Kidney (tissue), 14 donors: ENCODE results near the gene NSMCE1. TPM values are rescaled to one million over a fixed set of nuclear protein-coding genes. Genes with fewer than 3 reads are reported as not detected.

Source experiments
- DNase-seq, 5 donors: peaks; one replicate each; pipeline ENCODE4 v3.0.0-alpha.2; 2013 to 2020
- FAIRE-seq: peaks from 2 replicates; lab custom pipeline; 2012; peaks lifted over from hg19 to GRCh38; lab: Jason Lieb, UNC
- H3K27ac ChIP-seq, 2 donors: one replicate each; pipeline ENCODE4 v1.7.0; 2013; ENCODE audit warnings: low read depth in 2 of 2, low read length in 2 of 2, inconsistent platforms in 1 of 2
- H3K27me3 ChIP-seq: one replicate; pipeline ENCODE4 v1.7.1; 2013; ENCODE audit warnings: low read length, inconsistent platforms; ENCODE audit not compliant: control insufficient read depth, insufficient read depth
- H3K36me3 ChIP-seq, 3 donors: one replicate each; pipeline versions ENCODE4 v1.7.0 to v1.7.1; 2013; ENCODE audit warnings: low read length in 3 of 3, control low read depth in 1 of 3, inconsistent platforms in 1 of 3; ENCODE audit not compliant: insufficient read depth in 3 of 3, control insufficient read depth in 2 of 3
- H3K4me1 ChIP-seq, 3 donors: one replicate each; pipeline versions ENCODE4 v1.7.0 to v1.7.1; 2013; ENCODE audit warnings: low read length in 3 of 3, inconsistent platforms in 1 of 3, low read depth in 1 of 3; ENCODE audit not compliant: control insufficient read depth in 2 of 3, insufficient read depth in 2 of 3
- H3K4me3 ChIP-seq, 3 donors: one replicate each; pipeline versions ENCODE4 v1.7.0 to v1.8.1; 2013; ENCODE audit warnings: low read length in 3 of 3, control low read depth in 1 of 3, inconsistent platforms in 1 of 3
- H3K9ac ChIP-seq, 3 donors: one replicate each; pipeline versions ENCODE4 v1.7.0 to v1.7.1; 2013; ENCODE audit warnings: low read length in 3 of 3, control low read depth in 1 of 3, inconsistent platforms in 1 of 3
- H3K9me3 ChIP-seq, 3 donors: one replicate each; pipeline versions ENCODE4 v1.7.0 to v1.7.1; 2013; ENCODE audit warnings: low read length in 3 of 3, control low read depth in 1 of 3, inconsistent platforms in 1 of 3; ENCODE audit not compliant: control insufficient read depth in 2 of 3, insufficient read depth in 1 of 3
- intact Hi-C: fragments of 100-400 bp; cut with DNase I; formaldehyde crosslinking; loops from one replicate; pipeline ENCODE4 v1.11.1; 2022
- polyA plus RNA-seq: library from polyadenylated mRNA; stranded (reverse); fragments of 350-450 nt; fragmentation: Illumina TruSeq; extraction: RNeasy Lipid Tissue Mini Kit (QIAGEN cat#74804); gene quantifications from one replicate; pipeline ENCODE4 v1.2.3, GENCODE V29; 2014; ENCODE audit warnings: low read depth, low replicate concordance; ENCODE audit not compliant: insufficient read depth
- total RNA-seq: library from RNA; stranded (reverse); fragmentation: NEBNext Ultra II Directional; extraction: Animal tissue kit (Norgen Biotek cat#: 25700); gene quantifications from one replicate; pipeline ENCODE4 v1.2.1, GENCODE V29; 2021
- TF ChIP-seq, protein P1 (sequence below): IDR thresholded peaks from 3 replicates; pipeline ENCODE4 v1.5.1; 2012; ENCODE audit warnings: mild to moderate bottlenecking, moderate library complexity, borderline replicate concordance; ENCODE audit not compliant: insufficient read depth; ENCODE audit errors: extremely low read depth
- donor health status: control.
- donor health status: control.
- donor health status: control.
- donor health status: control.
- donor health status: control.
- donor health status: DM: yes; HTN: yes; CAD: no.
- donor health status: Normal renal cell carcinoma (clear cell type).

Gene NSMCE1
- total and polyA plus RNA-seq, 2 donors from 2014 or later: 72.1 to 145 TPM

DNA sequence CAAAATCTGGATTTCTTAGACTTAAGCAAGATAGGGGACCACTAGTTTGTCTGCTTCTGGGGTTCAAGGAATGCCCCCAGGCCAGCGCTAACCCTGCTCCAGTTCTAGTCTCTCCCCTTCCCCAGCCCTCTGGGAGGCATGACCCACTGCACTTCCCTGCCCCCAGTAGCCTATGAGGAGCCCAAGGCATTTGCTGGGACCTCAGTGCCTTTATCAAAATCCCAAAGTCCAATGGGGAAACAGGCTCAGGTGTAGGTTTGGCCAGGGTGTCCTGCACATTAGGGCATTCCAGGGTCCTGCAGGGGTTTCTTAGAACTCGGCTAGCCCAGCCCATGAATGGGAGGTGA is 46.4 kb upstream of the NSMCE1 start:
- intact Hi-C loops: no loop called here
- no peak for FAIRE-seq
- no peaks in the 10 kb centered on the region for H3K9me3 ChIP-seq
- H3K27ac ChIP-seq: peak overlapping the region; percentile 96
- TF ChIP-seq, protein P1, sequence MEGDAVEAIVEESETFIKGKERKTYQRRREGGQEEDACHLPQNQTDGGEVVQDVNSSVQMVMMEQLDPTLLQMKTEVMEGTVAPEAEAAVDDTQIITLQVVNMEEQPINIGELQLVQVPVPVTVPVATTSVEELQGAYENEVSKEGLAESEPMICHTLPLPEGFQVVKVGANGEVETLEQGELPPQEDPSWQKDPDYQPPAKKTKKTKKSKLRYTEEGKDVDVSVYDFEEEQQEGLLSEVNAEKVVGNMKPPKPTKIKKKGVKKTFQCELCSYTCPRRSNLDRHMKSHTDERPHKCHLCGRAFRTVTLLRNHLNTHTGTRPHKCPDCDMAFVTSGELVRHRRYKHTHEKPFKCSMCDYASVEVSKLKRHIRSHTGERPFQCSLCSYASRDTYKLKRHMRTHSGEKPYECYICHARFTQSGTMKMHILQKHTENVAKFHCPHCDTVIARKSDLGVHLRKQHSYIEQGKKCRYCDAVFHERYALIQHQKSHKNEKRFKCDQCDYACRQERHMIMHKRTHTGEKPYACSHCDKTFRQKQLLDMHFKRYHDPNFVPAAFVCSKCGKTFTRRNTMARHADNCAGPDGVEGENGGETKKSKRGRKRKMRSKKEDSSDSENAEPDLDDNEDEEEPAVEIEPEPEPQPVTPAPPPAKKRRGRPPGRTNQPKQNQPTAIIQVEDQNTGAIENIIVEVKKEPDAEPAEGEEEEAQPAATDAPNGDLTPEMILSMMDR: no peak
- peak overlapping the region in 2 of 3 donors; percentile 43 to 86 for H3K9ac ChIP-seq
- H3K27me3 ChIP-seq: no peaks in the 10 kb centered on the region
- peaks cover 0 to 17% (median 0%) of the 10 kb centered on the region in 3 donors for H3K4me1 ChIP-seq
- DNase-seq: peak in 1 of 5 donors; percentile 39
- H3K36me3 ChIP-seq: no peaks in the 10 kb centered on the region
- H3K4me3 ChIP-seq: peak overlapping the region in 2 of 3 donors; percentile 58 to 73

DNA sequence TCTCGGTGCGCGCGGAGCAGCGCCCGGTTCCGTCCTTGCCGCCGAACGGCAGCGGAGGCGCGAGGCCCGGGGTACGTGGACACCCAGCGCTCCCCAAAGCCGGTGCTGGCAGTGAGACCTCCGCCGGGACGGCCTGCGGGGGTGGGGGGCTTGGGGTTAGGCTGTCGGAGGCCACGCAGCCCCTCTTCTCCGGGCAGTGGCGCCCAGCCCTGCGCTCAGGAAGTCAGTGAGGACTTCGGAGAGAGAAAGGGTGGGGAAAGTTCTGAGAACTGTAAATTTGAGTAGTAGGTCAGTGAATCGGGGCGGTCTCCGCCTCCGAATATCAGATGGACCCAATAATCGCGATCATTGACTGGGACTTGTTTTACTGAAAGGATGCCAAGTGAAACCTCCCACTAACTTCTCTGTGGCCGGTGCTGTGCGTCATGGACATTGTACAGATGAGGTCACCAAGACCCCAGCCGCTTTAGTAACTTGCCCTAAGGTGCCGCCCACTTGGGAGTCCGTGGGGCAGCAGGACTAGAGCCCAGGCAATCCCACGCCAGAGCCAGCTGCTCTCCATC is 45.7 kb upstream of the NSMCE1 start:
- peaks cover 0 to 17% (median 0%) of the 10 kb centered on the region in 3 donors for H3K4me1 ChIP-seq
- no peaks in the 10 kb centered on the region for H3K27me3 ChIP-seq
- H3K9me3 ChIP-seq: no peaks in the 10 kb centered on the region
- TF ChIP-seq, protein P1: no peak
- no peak for FAIRE-seq
- intact Hi-C loops: no loop called here
- H3K27ac ChIP-seq: peak overlapping the region; percentile 96
- H3K36me3 ChIP-seq: no peaks in the 10 kb centered on the region
- peak; percentile 48 to 88 (median 68) for DNase-seq
- H3K9ac ChIP-seq: peak overlapping the region; percentile 30 to 86 (median 60)
- H3K4me3 ChIP-seq: peak overlapping the region; percentile 56 to 74 (median 73)

DNA sequence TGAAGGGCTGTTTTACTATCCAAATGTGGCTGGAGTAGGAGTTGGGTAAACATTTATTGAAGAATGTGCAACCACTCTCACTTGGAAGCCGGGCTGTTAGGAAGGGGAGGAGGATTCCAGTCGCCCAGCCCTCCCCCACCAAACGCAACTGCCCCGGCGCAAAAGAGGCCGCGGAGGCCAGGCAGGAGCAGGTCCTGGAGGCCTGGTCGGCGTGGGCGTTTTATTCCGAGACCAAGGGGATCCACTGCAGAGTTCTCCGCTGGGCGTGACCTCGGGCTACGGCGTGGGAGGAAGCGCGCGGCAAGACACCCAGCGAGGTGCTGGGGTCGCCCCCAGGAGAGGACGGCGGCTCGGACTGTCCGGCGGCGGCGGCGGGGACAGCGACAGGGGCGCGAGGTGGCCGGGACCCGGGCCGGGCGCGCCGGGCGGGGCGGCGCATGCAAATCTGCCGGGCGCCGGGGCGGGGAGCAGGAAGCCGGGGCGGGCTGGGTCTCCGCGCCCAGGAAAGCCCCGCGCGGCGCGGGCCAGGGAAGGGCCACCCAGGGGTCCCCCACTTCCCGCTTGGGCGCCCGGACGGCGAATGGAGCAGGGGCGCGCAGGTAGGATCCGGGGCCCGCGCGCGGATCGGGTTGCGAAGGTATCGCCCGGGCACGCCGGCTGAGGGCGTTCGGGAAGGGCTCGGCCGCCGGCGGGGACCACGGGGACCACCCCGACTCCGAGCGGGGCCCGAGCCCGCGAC is 45.0 kb upstream of the NSMCE1 start, which contains the start of gene IL4R:
Gene IL4R (plus strand): TSS at position 553 of the 739 bp plus-strand sequence. CDS start 26,230 bp downstream, outside the sequence.
- no peak for FAIRE-seq
- peak within 1 kb of the TSS; percentile 30 to 86 (median 60) for H3K9ac ChIP-seq

More for the DNA sequence above, 45.0 kb upstream of the NSMCE1 start, which contains the start of gene IL4R:
- Histone ChIP-seq H3K27me3 (no peaks in the 10 kb centered on the region), H3K36me3 (no peaks in the 10 kb centered on the region), H3K9me3 (peaks cover 0 to 5% (median 3%) of the 10 kb centered on the region in 3 donors), H3K4me3 (peak within 1 kb of the TSS; percentile 56 to 74 (median 73)), H3K27ac (peak within 1 kb of the TSS; percentile 96), H3K4me1 (peaks cover 0 to 14% (median 0%) of the 10 kb centered on the region in 3 donors)
- TF ChIP-seq, protein P1: no peak
- DNase-seq: peak; percentile 62 to 95 (median 82)
- intact Hi-C loops: no loop called here
